Caco-2 (cell line): Measurements from ENCODE around the gene CCDC32. TPM values are rescaled to one million over a fixed set of nuclear protein-coding genes. Genes with fewer than 3 reads are reported as not detected.
A peak's percentile ranks its signal among the peaks of the same experiment; 100 is the strongest.

ENCODE experiments used
- BruUV-seq: library from RNA; stranded (reverse); fragments of 400-500 nt; replicated peaks from 2 replicates; lab custom pipeline; 2021; lab: Mats Ljungman, UMichigan
- CTCF ChIA-PET: fragments of 300-600 bp; sonication (Branson Sonifier 250); formaldehyde crosslinking; loops from one replicate; lab custom pipeline; 2022; ENCODE audit warnings: antibody characterized with exemption; lab: Charles Lee
- POLR2A ChIA-PET: fragments of 300-600 bp; sonication (Branson Sonifier 250); formaldehyde crosslinking; loops from one replicate; lab custom pipeline; 2022; ENCODE audit warnings: antibody characterized with exemption; lab: Charles Lee
- DNase-seq, 2 experiments: peaks; one replicate each; pipeline versions ENCODE4 v3.0.0 to v3.0.0-alpha.2; 2020 to 2022
- H3K27me3 ChIP-seq: replicated peaks from 2 replicates; pipeline ENCODE4 v1.6.0; 2011; ENCODE audit warnings: low read length; ENCODE audit not compliant: control insufficient read depth, insufficient read depth
- H3K36me3 ChIP-seq: 2 replicates; pipeline ENCODE4 v1.5.1; 2011; ENCODE audit warnings: low read length; ENCODE audit not compliant: control insufficient read depth, insufficient read depth
- H3K4me1 ChIP-seq: fragments of 250-450 bp; sonication (Bioruptor Pico); 2 replicates; pipeline ENCODE4 v1.5.1; 2020; ENCODE audit warnings: mild to moderate bottlenecking
- H3K4me3 ChIP-seq: 2 replicates; pipeline ENCODE4 v1.5.1; 2011; ENCODE audit warnings: low read depth, mild to moderate bottlenecking, control low read depth, low read length
- H3K9me3 ChIP-seq: fragments of 250-450 bp; sonication (Bioruptor Pico); 2 replicates; pipeline ENCODE4 v1.5.1; 2020; ENCODE audit warnings: mild to moderate bottlenecking, moderate library complexity
- H3K27ac Mint-ChIP-seq: one replicate; pipeline ENCODE4 v1.8.0; 2022; ENCODE audit warnings: mixed read lengths; ENCODE audit not compliant: unreplicated experiment
- H3K27me3 Mint-ChIP-seq: one replicate; pipeline ENCODE4 v1.8.0; 2022; ENCODE audit warnings: mixed read lengths; ENCODE audit not compliant: insufficient read depth, unreplicated experiment
- H3K36me3 Mint-ChIP-seq: one replicate; pipeline ENCODE4 v1.8.0; 2022; ENCODE audit warnings: mild to moderate bottlenecking, mixed read lengths; ENCODE audit not compliant: insufficient read depth, unreplicated experiment
- H3K4me1 Mint-ChIP-seq: one replicate; pipeline ENCODE4 v1.8.0; 2022; ENCODE audit warnings: low read depth, mixed read lengths; ENCODE audit not compliant: unreplicated experiment
- H3K4me3 Mint-ChIP-seq: one replicate; pipeline ENCODE4 v1.8.0; 2022; ENCODE audit warnings: mild to moderate bottlenecking, moderate library complexity, mixed read lengths; ENCODE audit not compliant: unreplicated experiment
- H3K9me3 Mint-ChIP-seq: one replicate; pipeline ENCODE4 v1.8.0; 2022; ENCODE audit warnings: mixed read lengths; ENCODE audit not compliant: unreplicated experiment
- intact Hi-C: fragments of 100-400 bp; cut with micrococcal nuclease; formaldehyde crosslinking; loops from one replicate; pipeline ENCODE4 v1.10.0; 2022; ENCODE audit not compliant: unreplicated experiment
- total RNA-seq: library from RNA; stranded (reverse); gene quantifications from 2 replicates; pipeline ENCODE4 v1.2.3, GENCODE V29; 2022
- TF ChIP-seq, protein P1 (sequence below), 2 experiments: fragments of 200-600 bp in 1 of 2; IDR thresholded peaks; 1 replicate in 1 of 2; 2 replicates in 1 of 2; pipeline versions ENCODE4 v1.5.1 to v1.8.0; 2011 to 2022; ENCODE audit warnings: antibody characterized with exemption in 1 of 2, control low read depth in 1 of 2, inconsistent platforms in 1 of 2, low read depth in 1 of 2, low read length in 1 of 2, mild to moderate bottlenecking in 1 of 2, moderate library complexity in 1 of 2; ENCODE audit not compliant: insufficient read depth in 1 of 2, severe bottlenecking in 1 of 2, unreplicated experiment in 1 of 2

CCDC32 gene
- total RNA-seq, 1 experiment from 2014 or later: 11.7 TPM

DNA sequence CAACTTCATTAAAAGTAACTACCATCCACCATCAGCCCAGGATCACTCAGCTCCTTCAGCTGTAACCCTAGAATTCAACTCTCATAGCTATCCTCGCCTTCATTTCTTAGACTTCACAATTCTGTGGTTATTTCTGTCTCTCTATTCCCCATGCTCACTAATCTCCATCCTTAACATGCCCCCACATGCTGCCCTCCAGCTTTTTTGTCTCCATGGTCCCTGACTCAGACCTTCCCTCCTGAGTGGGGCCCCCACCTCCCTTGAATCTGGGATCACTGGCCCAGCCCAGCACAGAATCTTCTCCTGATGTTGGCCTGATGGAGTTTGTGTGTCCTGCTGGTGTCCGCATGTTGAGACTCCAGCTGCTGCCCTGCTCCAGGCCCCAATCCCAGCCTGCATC is 52.4 kb downstream of the CCDC32 start:
- H3K9me3 ChIP-seq: no peaks in the 10 kb centered on the region
- Mint-ChIP-seq H3K27ac (peak overlapping the region; percentile 8), H3K4me1 (peaks cover 21% of the 10 kb centered on the region), H3K27me3 (peaks cover 7% of the 10 kb centered on the region), H3K4me3 (peak overlapping the region; percentile 71), H3K36me3 (peaks cover 4% of the 10 kb centered on the region), H3K9me3 (no peaks in the 10 kb centered on the region)
- 0 out of 2 replicates have a peak, but pooled peaks cover 6% of the 10 kb centered on the region for H3K4me1 ChIP-seq
- intact Hi-C loops: no loop called here
- no TSS peak for BruUV-seq
- TF ChIP-seq, protein P1, sequence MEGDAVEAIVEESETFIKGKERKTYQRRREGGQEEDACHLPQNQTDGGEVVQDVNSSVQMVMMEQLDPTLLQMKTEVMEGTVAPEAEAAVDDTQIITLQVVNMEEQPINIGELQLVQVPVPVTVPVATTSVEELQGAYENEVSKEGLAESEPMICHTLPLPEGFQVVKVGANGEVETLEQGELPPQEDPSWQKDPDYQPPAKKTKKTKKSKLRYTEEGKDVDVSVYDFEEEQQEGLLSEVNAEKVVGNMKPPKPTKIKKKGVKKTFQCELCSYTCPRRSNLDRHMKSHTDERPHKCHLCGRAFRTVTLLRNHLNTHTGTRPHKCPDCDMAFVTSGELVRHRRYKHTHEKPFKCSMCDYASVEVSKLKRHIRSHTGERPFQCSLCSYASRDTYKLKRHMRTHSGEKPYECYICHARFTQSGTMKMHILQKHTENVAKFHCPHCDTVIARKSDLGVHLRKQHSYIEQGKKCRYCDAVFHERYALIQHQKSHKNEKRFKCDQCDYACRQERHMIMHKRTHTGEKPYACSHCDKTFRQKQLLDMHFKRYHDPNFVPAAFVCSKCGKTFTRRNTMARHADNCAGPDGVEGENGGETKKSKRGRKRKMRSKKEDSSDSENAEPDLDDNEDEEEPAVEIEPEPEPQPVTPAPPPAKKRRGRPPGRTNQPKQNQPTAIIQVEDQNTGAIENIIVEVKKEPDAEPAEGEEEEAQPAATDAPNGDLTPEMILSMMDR (IDR thresholded peaks at IDR 0.05; ENCODE audit: insufficient read depth in 1 of 2, low read depth in 1 of 2, low read length in 1 of 2, severe bottlenecking in 1 of 2, unreplicated experiment in 1 of 2): no peak
- H3K36me3 ChIP-seq: no peaks in the 10 kb centered on the region
- DNase-seq: no peak
- ChIA-PET POLR2A (no interaction called here), CTCF (no interaction called here)
- no peaks in the 10 kb centered on the region; the same call in 1 of the 2 replicates for H3K27me3 ChIP-seq
- no peak overlapping the region for H3K4me3 ChIP-seq

DNA sequence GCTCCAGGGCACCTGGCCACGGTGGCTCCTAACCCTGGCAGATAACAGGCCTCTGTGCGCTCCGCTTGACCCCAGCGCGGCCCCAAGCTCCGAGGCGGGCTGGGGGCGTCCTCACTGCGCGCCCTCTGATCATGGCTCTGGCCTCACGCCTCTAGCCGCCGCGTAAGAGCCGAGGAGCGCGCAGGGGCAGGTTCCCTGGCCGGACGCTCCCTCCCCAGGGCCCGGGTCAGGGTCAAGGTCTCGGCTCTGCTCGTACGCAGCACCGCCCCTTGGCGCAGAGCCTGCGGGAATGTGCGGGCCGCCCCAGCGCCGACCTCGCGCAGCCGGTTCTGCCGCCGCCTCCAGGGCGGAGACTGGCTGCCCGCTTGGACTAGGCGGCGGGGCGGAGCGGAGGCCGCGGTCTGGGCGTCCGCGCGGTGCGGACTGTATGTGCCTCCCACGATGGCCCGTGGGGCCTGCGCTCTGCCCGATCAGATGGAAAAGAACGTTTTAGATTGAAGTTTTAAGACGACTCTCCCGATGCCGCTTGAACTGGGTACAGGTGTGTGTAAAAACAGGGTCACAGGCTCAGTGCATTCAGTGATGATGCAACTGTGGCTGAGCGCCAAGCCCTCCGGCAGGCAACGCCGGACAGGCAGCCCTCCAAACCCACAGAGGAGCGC is 53.2 kb downstream of the CCDC32 start:
- DNase-seq: peak; percentile 64 to 82
- CTCF ChIA-PET: no interaction called here
- Histone ChIP-seq H3K4me3 (peak overlapping the region; percentile 47), H3K9me3 (no peaks in the 10 kb centered on the region), H3K27me3 (no peaks in the 10 kb centered on the region; the same call in 1 of the 2 replicates), H3K4me1 (0 out of 2 replicates have a peak, but pooled peaks cover 6% of the 10 kb centered on the region), H3K36me3 (no peaks in the 10 kb centered on the region)
- POLR2A ChIA-PET: no interaction called here
- Mint-ChIP-seq H3K36me3 (peaks cover 4% of the 10 kb centered on the region), H3K4me3 (peak overlapping the region; percentile 71), H3K27me3 (peaks cover 7% of the 10 kb centered on the region), H3K9me3 (no peaks in the 10 kb centered on the region), H3K27ac (peak overlapping the region; percentile 8), H3K4me1 (peaks cover 21% of the 10 kb centered on the region)
- TF ChIP-seq, protein P1 (IDR thresholded peaks at IDR 0.05; ENCODE audit: insufficient read depth in 1 of 2, low read depth in 1 of 2, low read length in 1 of 2, severe bottlenecking in 1 of 2, unreplicated experiment in 1 of 2): no peak
- no TSS peak for BruUV-seq
- intact Hi-C loops: no loop called here

DNA sequence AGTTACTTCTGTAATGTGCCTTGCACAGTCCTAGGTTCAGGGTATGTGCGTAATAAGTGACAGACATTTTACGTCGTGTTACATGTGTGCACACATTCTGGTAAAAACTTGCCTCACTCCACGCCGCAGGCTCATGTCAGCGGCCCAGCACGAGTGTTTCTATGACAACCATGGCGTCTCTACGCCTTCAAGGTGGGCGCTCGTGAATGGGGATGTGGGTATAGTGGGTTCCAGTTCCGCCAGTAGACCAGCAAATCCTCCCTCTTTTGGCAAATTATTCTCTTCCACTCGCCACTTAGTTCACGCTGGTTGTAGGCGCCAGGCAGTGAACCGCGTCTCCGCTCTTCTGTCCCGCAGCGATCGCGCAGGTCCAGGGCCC is 53.8 kb downstream of the CCDC32 start:
- peaks cover 7% of the 10 kb centered on the region for H3K27me3 Mint-ChIP-seq
- Histone ChIP-seq H3K4me1 (0 out of 2 replicates have a peak, but pooled peaks cover 6% of the 10 kb centered on the region), H3K4me3 (peak overlapping the region; percentile 47), H3K27me3 (no peaks in the 10 kb centered on the region; the same call in 1 of the 2 replicates), H3K36me3 (no peaks in the 10 kb centered on the region), H3K9me3 (no peaks in the 10 kb centered on the region)
- intact Hi-C loops: no loop called here
- TF ChIP-seq, protein P1 (IDR thresholded peaks at IDR 0.05; ENCODE audit: insufficient read depth in 1 of 2, low read depth in 1 of 2, low read length in 1 of 2, severe bottlenecking in 1 of 2, unreplicated experiment in 1 of 2): no peak
- peak overlapping the region; percentile 71 for H3K4me3 Mint-ChIP-seq
- ChIA-PET POLR2A (no interaction called here), CTCF (no interaction called here)
- DNase-seq: no peak
- H3K9me3 Mint-ChIP-seq: no peaks in the 10 kb centered on the region
- no TSS peak for BruUV-seq
- H3K4me1 Mint-ChIP-seq: peaks cover 21% of the 10 kb centered on the region
- H3K36me3 Mint-ChIP-seq: peaks cover 4% of the 10 kb centered on the region
- H3K27ac Mint-ChIP-seq: no peak overlapping the region
